ENCODE data around the gene PDCL3.

DNA sequence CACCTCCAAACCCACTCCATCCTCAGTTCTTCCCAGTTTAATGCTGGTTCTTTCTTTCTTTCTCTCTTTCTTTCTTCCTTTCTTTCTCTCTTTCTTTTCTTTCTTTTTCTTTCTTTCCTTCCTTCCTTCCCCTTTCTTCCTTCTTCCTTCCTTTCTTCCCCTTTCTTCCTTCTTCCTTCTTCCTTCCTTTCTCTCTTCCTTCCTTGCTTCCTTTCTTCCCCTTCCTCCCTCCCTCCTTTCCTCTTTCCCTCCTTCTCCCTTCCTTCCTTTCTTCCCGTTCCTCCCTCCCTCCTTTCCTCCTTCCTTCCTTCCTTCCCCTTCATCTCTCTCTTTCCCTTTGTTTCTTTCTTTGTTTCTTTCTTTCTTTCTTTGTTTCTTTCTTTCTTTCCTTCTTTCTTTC lies 50.9 kb downstream of the PDCL3 start:
- TF ChIP-seq, protein P1, sequence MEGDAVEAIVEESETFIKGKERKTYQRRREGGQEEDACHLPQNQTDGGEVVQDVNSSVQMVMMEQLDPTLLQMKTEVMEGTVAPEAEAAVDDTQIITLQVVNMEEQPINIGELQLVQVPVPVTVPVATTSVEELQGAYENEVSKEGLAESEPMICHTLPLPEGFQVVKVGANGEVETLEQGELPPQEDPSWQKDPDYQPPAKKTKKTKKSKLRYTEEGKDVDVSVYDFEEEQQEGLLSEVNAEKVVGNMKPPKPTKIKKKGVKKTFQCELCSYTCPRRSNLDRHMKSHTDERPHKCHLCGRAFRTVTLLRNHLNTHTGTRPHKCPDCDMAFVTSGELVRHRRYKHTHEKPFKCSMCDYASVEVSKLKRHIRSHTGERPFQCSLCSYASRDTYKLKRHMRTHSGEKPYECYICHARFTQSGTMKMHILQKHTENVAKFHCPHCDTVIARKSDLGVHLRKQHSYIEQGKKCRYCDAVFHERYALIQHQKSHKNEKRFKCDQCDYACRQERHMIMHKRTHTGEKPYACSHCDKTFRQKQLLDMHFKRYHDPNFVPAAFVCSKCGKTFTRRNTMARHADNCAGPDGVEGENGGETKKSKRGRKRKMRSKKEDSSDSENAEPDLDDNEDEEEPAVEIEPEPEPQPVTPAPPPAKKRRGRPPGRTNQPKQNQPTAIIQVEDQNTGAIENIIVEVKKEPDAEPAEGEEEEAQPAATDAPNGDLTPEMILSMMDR (IDR thresholded peaks at IDR 0.05; ENCODE audit: low read length), result no peak
- no peak for TF ChIP-seq EZH2 (optimal IDR thresholded peaks at IDR 0.05; ENCODE audit: low read depth, low read length)
- no peak for TF ChIP-seq EZH2phosphoT487 (IDR thresholded peaks at IDR 0.05; ENCODE audit: low read length)

Data from MM.1S (cell line).